GM19035 (cell line): ENCODE measurements around the gene CD3G.
A peak's percentile ranks its signal among the peaks of the same experiment; 100 is the strongest.
"Not testable (repeated sequence)": the region's sequence is repeated elsewhere in the genome, so short reads cannot be mapped to it uniquely, and the experiment has no call there.

Experiments
- ATAC-seq: cut with Tn5 transposase; IDR thresholded peaks from one replicate; pipeline ENCODE4 v1.9.1; 2021; ENCODE audit not compliant: unreplicated experiment

Gene CD3G

DNA sequence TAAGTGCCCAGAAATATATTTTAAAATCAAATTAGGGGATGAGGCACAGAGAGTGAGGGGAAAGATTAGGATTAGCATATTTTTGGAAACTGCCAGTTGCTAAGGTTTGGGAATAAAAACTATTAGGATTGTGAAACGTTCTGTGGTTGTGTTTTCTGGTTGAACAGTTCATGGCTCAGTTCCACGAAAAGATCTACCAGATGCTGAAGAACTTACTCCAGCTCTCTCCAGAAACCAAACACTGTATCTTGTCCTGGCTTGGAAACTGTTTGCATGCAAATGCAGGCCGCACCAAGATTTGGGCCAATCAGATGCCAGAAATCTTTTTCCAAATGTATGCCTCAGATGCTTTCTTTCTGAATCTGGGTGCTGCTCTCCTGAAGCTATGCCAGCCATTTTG, 30.6 kb downstream of the CD3G start:
- ATAC-seq, result no peak

DNA sequence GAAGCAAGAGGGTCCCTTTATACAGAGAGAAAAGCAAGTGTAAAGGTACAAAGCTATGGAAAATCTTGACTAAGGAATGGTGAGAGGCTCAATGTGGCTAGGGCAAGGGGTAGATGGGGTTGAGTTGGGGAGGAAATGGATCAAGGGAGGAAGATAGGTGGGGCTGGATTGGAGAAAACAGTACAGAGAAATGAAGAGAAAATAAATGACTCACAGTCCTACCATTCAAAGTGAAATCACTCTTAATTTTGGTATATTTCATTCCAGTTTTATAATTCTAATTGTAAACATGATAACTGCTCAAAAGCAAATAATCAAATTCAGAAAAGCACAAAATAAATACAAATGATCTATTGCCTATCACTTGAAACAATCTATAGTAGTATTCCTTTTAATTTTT, 31.8 kb downstream of the CD3G start:
- no peak for ATAC-seq

DNA sequence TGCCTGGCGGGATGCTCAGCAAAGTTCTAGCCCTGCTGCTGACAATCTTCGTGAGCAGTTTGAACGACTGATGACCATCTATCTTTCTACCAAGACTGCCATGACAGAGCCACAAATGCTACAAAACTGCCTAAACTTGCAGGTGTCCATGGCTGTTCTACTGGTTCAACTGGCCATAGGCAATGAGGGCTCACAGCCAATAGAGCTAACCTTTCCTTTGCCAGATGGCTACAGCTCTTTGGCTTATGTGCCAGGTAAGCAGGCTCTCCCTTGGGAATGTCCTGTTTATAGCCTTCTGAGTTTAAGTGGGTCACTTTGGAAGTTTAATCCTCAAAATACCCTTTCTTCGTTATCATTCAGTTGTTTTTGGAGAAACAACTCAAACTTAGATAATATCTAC, 35.4 kb downstream of the CD3G start:
- no peak for ATAC-seq

DNA sequence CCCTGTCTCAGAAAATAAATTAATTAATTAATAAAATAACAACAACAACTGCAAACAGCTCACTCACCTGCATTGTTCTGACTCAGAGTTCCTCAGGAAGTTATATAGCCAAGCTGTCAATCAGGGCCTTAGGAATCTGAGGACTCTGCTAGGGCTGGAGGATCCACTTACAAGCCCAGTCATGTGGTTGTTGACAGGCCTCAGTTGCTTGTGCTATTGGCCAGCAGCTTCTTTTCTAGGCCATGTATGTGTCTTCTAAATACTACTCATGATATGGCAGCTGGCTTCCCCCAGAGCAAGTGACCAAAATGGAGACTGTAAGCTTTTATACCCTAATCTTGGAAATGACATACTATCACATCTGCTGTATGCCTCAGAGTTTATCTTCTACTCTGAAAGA, 36.4 kb downstream of the CD3G start:
- ATAC-seq, result no peak

- ATAC-seq, result no peak
Measured at GRCh38 chr11:118382954-118383353, 38.8 kb downstream of the CD3G start.

DNA sequence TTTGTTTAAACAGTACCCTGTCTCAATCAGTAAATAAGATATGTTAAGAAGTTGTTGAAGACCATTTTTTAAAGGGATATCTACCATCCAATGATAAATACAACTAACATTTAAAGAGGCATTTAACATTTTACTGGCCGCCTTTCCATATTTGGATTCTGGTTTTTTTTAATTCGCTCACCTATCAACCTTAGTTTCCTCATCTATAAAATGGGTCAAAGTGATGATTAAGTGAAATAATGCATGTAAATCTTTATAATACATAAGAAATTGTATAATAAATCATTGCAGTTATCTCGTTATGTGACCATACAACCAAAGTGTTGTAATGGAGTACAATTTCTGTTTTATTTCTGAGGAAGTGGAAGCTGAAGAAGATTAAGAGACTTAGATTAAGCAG, 39.5 kb downstream of the CD3G start:
- no peak for ATAC-seq

GRCh38 chr11:118396097-118396501, 52.0 kb downstream of the CD3G start:
- no peak for ATAC-seq

DNA sequence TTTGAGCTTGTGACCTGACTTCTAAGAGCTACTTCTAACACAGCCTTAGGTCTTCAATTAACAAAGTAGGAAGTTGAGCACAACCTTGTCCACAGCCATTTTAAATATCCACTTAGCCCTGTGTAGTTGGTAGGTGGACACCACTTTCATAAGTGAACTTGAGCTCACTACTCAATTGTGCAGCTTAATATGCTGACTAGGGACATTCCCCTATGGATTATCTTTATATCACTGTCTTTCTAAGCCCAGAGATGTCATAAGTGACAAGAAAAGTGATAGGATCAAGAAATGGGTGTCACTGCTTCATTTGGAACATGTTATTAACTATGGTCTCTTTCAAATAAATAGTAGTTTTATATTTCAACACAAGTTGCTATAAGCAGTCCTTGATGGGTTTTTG, 53.3 kb downstream of the CD3G start:
- no peak for ATAC-seq

DNA sequence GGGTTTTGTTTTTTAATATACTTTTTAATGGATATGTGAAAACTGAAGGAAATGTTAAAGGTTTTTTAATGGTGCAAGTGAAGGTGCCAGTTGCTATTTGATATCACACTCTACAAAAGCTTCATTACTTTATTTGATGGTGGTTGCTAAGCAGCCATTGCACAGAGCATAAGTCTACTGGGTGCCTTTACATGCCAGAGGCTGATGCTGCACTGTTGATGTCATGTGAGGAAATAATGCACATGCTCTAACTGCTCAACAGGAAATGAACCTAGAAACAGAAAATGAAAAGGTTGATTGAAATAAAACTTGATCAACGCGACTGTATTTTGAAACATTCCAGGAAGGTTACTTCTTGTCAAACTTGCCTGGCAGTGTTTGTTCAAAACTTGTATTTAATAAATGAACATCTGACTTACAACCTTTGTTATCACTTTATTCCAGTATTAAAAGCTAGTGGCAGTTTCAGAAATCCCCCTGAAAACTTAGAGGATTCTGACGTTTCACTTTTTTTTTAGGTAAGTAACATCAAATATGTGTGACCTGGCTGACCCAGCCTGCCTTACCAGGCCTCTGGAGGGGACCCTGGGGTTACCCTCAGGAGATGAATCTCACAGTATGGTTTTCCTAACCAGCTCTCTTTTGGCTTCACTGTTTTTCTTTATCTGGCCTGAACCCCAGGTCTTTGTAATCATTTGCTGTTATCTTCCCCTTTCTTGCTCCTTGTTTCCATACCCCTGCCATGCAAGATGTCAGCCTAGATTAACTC, 54.8 kb downstream of the CD3G start:
- ATAC-seq, result no peak

DNA sequence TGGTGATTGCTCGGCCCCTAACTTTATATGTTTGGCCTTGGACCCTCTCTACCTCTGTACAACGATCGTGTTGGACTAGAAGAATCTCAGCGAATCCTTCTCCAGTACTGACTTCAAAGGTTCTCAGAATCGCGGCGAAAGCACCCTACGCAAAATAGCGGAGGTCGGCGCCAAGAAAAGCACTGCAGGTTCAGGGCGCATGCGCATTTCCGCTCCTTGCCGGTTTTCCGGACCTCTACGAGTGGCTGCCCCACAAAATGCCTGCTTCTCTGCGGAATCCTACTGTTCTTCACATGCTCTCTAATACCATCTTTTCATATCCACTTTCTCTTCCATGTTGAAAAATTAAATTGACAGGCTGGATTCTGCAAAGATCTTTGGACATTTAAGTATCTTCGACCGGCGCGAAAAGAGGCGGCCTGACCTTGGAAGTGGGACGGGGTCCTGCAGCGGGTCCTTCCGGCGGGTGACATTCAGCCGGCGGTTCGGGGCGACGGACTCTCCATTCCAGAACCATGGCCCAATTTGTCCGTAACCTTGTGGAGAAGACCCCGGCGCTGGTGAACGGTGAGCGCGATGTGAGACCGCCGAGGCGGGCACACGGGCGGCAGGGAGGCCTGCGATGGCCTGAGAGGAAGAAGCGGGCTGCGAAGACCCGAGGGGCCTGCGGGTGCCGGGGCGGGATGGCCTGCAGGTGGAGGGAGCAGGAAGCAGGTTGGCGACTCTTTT, 57.2 kb downstream of the CD3G start, which contains the start of gene ATP5MG:
Gene ATP5MG, plus strand, starts transcription at position 456 of the 729 bp plus-strand sequence. Its CDS starts 60 bp downstream, at position 516.
- peak; percentile 67 for ATAC-seq

DNA sequence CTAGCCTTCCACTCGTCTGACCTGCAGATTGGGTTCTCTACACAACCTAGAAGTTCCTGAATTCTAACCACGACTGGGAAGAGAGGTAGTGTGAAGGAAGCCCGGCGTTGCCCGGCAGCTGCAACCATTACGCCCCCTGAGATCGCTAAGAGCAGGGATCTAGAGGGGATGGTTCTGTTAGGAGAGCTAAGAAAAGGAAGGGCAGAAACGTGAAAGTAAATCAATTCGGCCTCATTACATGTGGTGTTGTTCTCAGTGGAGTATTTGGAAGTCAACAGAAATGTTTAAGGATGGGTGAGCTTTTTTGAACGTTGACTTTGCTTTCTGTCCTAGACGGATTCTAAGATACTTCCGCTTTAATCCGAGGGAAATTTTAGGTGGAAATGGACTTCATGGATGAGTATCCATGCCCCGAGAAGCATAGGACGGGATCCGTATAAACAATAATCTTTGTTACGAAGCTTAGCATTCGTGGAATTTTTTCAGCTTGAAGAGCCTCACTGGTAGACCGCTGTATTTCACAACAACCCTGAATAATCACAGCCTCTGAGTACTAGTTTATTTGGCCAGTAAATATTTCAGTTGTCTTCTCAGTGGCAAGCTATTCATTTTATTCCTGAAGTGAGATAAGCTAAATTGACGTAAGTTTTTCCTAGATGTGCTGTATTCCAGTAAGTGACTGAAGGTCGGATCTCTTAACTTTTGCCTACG, 57.9 kb downstream of the CD3G start:
- ATAC-seq, result peak; percentile 10

DNA sequence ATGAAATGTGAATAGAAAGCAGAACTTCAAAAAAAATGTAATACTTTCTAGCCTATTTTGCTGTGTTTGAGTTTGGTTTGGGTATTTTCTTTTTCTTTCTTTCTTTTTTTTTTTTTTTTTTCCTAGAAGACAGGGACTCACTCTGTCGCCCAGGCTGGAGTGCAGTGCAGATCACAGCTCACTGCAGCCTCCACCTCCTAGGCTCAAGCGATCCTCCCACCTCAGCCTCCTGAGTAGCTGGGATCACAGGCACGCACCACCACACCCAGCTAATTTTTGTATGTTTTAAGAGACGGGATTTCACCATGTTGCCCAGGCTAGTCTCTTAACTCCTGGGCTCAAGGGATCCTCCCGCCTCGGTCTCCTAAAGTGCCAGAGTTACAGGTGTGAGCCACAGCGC, 58.5 kb downstream of the CD3G start:
- not testable (repeated sequence) for ATAC-seq
